SU-DHL-6 (cell line): ENCODE measurements around the gene BEST1.

Experiments
- H2AFZ ChIP-seq: fragments of 200-600 bp; sonication (generic); 2 replicates; pipeline ENCODE4 v1.6.1; 2014; ENCODE audit warnings: low read depth, mild to moderate bottlenecking, moderate library complexity, mixed read lengths, antibody characterized with exemption, low read length; ENCODE audit not compliant: severe bottlenecking
- H3F3A ChIP-seq: fragments of 200-600 bp; shearing (Covaris generic); 2 replicates; pipeline ENCODE4 v1.6.0; 2016; ENCODE audit warnings: antibody characterized with exemption, mild to moderate bottlenecking; ENCODE audit not compliant: insufficient read depth
- H3K27ac ChIP-seq: fragments of 200-600 bp; sonication (generic); 2 replicates; pipeline ENCODE4 v1.5.1; 2016; ENCODE audit warnings: low read depth, mild to moderate bottlenecking, low read length, moderate library complexity, mixed read lengths
- H3K27me3 ChIP-seq: fragments of 200-600 bp; sonication (generic), shearing (Covaris generic); 2 replicates; pipeline ENCODE4 v1.6.0; 2014; ENCODE audit warnings: mild to moderate bottlenecking, low read length
- H3K36me3 ChIP-seq: fragments of 200-600 bp; sonication (generic); 2 replicates; pipeline ENCODE4 v1.6.1; 2014; ENCODE audit warnings: mild to moderate bottlenecking, low read length, mixed read lengths
- H3K4me2 ChIP-seq: fragments of 300-600, 200-600 bp; shearing (Covaris generic), sonication (generic); 2 replicates; pipeline ENCODE4 v1.6.0; 2014; ENCODE audit warnings: low read length, low read depth, mild to moderate bottlenecking; ENCODE audit not compliant: poor library complexity, severe bottlenecking
- H3K4me3 ChIP-seq: fragments of 200-600 bp; sonication (generic); 2 replicates; pipeline ENCODE4 v1.5.1; 2014; ENCODE audit warnings: antibody characterized with exemption, low read length, mild to moderate bottlenecking, mixed read lengths; ENCODE audit not compliant: insufficient read depth, poor library complexity, severe bottlenecking
- H3K79me2 ChIP-seq: fragments of 200-600 bp; sonication (generic); 2 replicates; pipeline ENCODE4 v1.6.1; 2014; ENCODE audit warnings: mild to moderate bottlenecking, low read length, moderate library complexity; ENCODE audit not compliant: insufficient read depth
- H3K9ac ChIP-seq: fragments of 200-600 bp; sonication (generic); 2 replicates; pipeline ENCODE4 v1.7.0; 2014; ENCODE audit warnings: mild to moderate bottlenecking, low read length
- H3K9me2 ChIP-seq: fragments of 200-600 bp; sonication (generic); replicated peaks from 2 replicates; pipeline ENCODE4 v1.6.1; 2014; ENCODE audit warnings: low read length; ENCODE audit not compliant: insufficient read depth
- H3K9me3 ChIP-seq: fragments of 200-600 bp; sonication (generic); 2 replicates; pipeline ENCODE4 v1.6.1; 2014; ENCODE audit warnings: low read length, mixed read lengths; ENCODE audit not compliant: insufficient read depth
- H4K20me1 ChIP-seq: fragments of 200-600 bp; sonication (generic); 2 replicates; pipeline ENCODE4 v1.6.1; 2014; ENCODE audit warnings: low read depth, mild to moderate bottlenecking, antibody characterized with exemption, low read length, moderate library complexity, mixed read lengths
- EZH2phosphoT487 ChIP-seq: fragments of 200-600 bp; sonication (generic), shearing (Covaris generic); conservative IDR thresholded peaks from 2 replicates; pipeline ENCODE4 v1.6.1; 2018; ENCODE audit warnings: mild to moderate bottlenecking, antibody characterized with exemption, low read length, moderate library complexity, mixed read lengths
- TF ChIP-seq, protein P1 (sequence below): fragments of 200-600 bp; sonication (generic); IDR thresholded peaks from one replicate; pipeline ENCODE4 v1.5.1; 2017; ENCODE audit warnings: antibody characterized with exemption, mild to moderate bottlenecking, low read length, moderate library complexity; ENCODE audit not compliant: insufficient read depth, poor library complexity, severe bottlenecking

Gene BEST1

DNA sequence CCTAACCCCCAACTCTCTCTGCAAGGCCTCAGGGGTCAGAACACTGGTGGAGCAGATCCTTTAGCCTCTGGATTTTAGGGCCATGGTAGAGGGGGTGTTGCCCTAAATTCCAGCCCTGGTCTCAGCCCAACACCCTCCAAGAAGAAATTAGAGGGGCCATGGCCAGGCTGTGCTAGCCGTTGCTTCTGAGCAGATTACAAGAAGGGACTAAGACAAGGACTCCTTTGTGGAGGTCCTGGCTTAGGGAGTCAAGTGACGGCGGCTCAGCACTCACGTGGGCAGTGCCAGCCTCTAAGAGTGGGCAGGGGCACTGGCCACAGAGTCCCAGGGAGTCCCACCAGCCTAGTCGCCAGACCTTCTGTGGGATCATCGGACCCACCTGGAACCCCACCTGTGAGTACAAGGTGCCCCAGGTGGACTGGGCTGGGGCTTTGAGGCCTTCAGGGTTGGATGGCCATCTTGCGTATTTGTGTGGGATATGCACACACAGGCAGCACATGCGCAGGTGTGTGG, at the start of gene BEST1:
BEST1 (plus strand) TSS at position 317 of the 513 bp plus-strand sequence. CDS start 1,456 bp downstream, outside the sequence.
- TF ChIP-seq, protein P1, sequence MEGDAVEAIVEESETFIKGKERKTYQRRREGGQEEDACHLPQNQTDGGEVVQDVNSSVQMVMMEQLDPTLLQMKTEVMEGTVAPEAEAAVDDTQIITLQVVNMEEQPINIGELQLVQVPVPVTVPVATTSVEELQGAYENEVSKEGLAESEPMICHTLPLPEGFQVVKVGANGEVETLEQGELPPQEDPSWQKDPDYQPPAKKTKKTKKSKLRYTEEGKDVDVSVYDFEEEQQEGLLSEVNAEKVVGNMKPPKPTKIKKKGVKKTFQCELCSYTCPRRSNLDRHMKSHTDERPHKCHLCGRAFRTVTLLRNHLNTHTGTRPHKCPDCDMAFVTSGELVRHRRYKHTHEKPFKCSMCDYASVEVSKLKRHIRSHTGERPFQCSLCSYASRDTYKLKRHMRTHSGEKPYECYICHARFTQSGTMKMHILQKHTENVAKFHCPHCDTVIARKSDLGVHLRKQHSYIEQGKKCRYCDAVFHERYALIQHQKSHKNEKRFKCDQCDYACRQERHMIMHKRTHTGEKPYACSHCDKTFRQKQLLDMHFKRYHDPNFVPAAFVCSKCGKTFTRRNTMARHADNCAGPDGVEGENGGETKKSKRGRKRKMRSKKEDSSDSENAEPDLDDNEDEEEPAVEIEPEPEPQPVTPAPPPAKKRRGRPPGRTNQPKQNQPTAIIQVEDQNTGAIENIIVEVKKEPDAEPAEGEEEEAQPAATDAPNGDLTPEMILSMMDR = no peak
- no peak for TF ChIP-seq EZH2phosphoT487
- Histone ChIP-seq H3K4me3 (no peak within 1 kb of the TSS), H3K9me3 (no peaks in the 10 kb centered on the region), H3K4me2 (no peak within 1 kb of the TSS), H3K9ac (no peak within 1 kb of the TSS), H4K20me1 (no peaks in the 10 kb centered on the region), H3F3A (no peaks in the 10 kb centered on the region), H3K27me3 (no peaks in the 10 kb centered on the region), H3K9me2 (no peaks in the 10 kb centered on the region), H2AFZ (no peak within 1 kb of the TSS), H3K36me3 (no peaks in the 10 kb centered on the region), H3K27ac (no peak within 1 kb of the TSS), H3K79me2 (no peaks in the 10 kb centered on the region)

DNA sequence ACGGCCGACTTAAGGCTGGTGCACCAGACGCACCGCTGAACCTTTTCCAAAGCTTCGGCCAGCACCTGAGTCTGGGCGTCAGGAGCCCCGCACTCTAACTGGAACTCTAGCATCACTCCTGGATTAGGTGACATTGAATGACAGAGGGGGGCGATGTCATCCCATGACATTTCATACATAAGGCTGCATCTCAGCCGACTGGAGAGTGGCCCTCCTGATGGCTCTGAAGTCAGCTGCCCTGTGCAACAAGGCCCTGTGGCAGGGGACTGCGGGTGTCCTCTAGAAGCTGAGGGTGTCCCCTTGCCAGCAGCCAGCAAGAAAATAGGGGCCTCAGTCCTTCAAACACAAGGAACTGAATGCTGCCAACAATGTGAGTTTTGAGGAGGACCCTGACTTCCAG, 48.8 kb upstream of the BEST1 start:
- no peaks in the 10 kb centered on the region for H3K36me3 ChIP-seq
- TF ChIP-seq EZH2phosphoT487 = no peak
- TF ChIP-seq, protein P1 = no peak
- H3K9me2 ChIP-seq = no peaks in the 10 kb centered on the region
- no peaks in the 10 kb centered on the region for H3K27me3 ChIP-seq
- H3K4me3 ChIP-seq = no peak overlapping the region
- H2AFZ ChIP-seq = no peak overlapping the region
- H3K4me2 ChIP-seq = no peak overlapping the region
- H3K27ac ChIP-seq = no peak overlapping the region
- no peaks in the 10 kb centered on the region for H4K20me1 ChIP-seq
- no peak overlapping the region for H3K9ac ChIP-seq
- H3K79me2 ChIP-seq = no peaks in the 10 kb centered on the region
- no peaks in the 10 kb centered on the region for H3K9me3 ChIP-seq
- H3F3A ChIP-seq = no peaks in the 10 kb centered on the region

GRCh38 chr11:61902313-61902712, 47.8 kb upstream of the BEST1 start:
- H3K36me3 ChIP-seq = no peaks in the 10 kb centered on the region
- no peaks in the 10 kb centered on the region for H3K79me2 ChIP-seq
- no peak overlapping the region for H3K4me2 ChIP-seq
- no peaks in the 10 kb centered on the region for H4K20me1 ChIP-seq
- no peak overlapping the region for H3K9ac ChIP-seq
- H3K27ac ChIP-seq = no peak overlapping the region
- no peaks in the 10 kb centered on the region for H3F3A ChIP-seq
- TF ChIP-seq EZH2phosphoT487 = no peak
- TF ChIP-seq, protein P1 = no peak
- H3K4me3 ChIP-seq = no peak overlapping the region
- no peak overlapping the region for H2AFZ ChIP-seq
- no peaks in the 10 kb centered on the region for H3K27me3 ChIP-seq
- no peaks in the 10 kb centered on the region for H3K9me3 ChIP-seq
- H3K9me2 ChIP-seq = no peaks in the 10 kb centered on the region
